ENCODE data around the gene CNOT1.

Gene CNOT1

GRCh38 chr16:58500430-58501241 lies 129.0 kb downstream of the CNOT1 start:
- DNase-seq (ENCODE audit: insufficient read length, low spot score) (no peak), FAIRE-seq (no peak)
- no peak for TF ChIP-seq CTCF (IDR thresholded peaks at IDR 0.05; ENCODE audit: insufficient read depth, missing control alignments)

GRCh38 chr16:58499615-58500351 lies 129.8 kb downstream of the CNOT1 start, which contains the start of gene NDRG4:
TSS of gene NDRG4 (plus strand) at chr16:58500143. CDS start at chr16:58500249, 106 bp downstream.
- peak; percentile 57 for DNase-seq (ENCODE audit: insufficient read length, low spot score)
- no peak for TF ChIP-seq CTCF (IDR thresholded peaks at IDR 0.05; ENCODE audit: insufficient read depth, missing control alignments)
- no peak for FAIRE-seq

GRCh38 chr16:58499092-58499511 lies 130.5 kb downstream of the CNOT1 start:
- no peak for DNase-seq (ENCODE audit: insufficient read length, low spot score)
- TF ChIP-seq CTCF (IDR thresholded peaks at IDR 0.05; ENCODE audit: insufficient read depth, missing control alignments) = no peak
- FAIRE-seq = no peak

- DNase-seq (ENCODE audit: insufficient read length, low spot score) (no peak), FAIRE-seq (no peak)
- no peak for TF ChIP-seq CTCF (IDR thresholded peaks at IDR 0.05; ENCODE audit: insufficient read depth, missing control alignments)
Observed at GRCh38 chr16:58498341-58499091, 131.1 kb downstream of the CNOT1 start.

GRCh38 chr16:58497935-58498334 lies 131.7 kb downstream of the CNOT1 start:
- DNase-seq (ENCODE audit: insufficient read length, low spot score) (no peak), FAIRE-seq (no peak)

GRCh38 chr16:58497468-58497867 lies 132.2 kb downstream of the CNOT1 start:
- FAIRE-seq = no peak
- no peak for DNase-seq (ENCODE audit: insufficient read length, low spot score)
- TF ChIP-seq CTCF (IDR thresholded peaks at IDR 0.05; ENCODE audit: insufficient read depth, missing control alignments) = no peak

More at GRCh38 chr16:58497935-58498334, 131.7 kb downstream of the CNOT1 start:
- no peak for TF ChIP-seq CTCF (IDR thresholded peaks at IDR 0.05; ENCODE audit: insufficient read depth, missing control alignments)
